H1 (cell line): ENCODE data around the gene PIAS2. TPM values are rescaled to one million over a fixed set of nuclear protein-coding genes. Genes with fewer than 3 reads are reported as not detected.

Source experiments
- CTCF ChIA-PET: fragments of 300-600 bp; sonication (Branson Sonifier 250); formaldehyde crosslinking; loops from one replicate; lab custom pipeline; 2021; ENCODE audit not compliant: partially characterized antibody; lab: Charles Lee
- POLR2A ChIA-PET: fragments of 300-600 bp; sonication (Branson Sonifier 250); formaldehyde crosslinking; loops from one replicate; lab custom pipeline; 2021; ENCODE audit warnings: inconsistent platforms; ENCODE audit not compliant: partially characterized antibody; lab: Charles Lee
- DNase-seq, 2 experiments: peaks; one replicate each; pipeline versions ENCODE4 v3.0.0 to v3.0.0-alpha.2; 2010 to 2022; ENCODE audit warnings: low spot score in 2 of 2, low read depth in 1 of 2, mixed read lengths in 1 of 2
- FAIRE-seq: peaks from 2 replicates; lab custom pipeline; 2011; peaks lifted over from hg19 to GRCh38; lab: Jason Lieb, UNC
- H2AFZ ChIP-seq: 2 replicates; pipeline ENCODE4 v1.8.1; 2012; ENCODE audit warnings: low read length, inconsistent platforms
- H2AK5ac ChIP-seq: 2 replicates; pipeline ENCODE4 v1.6.1; 2013; ENCODE audit warnings: low read depth, low read length
- H2BK120ac ChIP-seq: replicated peaks from 2 replicates; pipeline ENCODE3; 2013; ENCODE audit warnings: low read depth, low read length, inconsistent platforms
- H2BK12ac ChIP-seq: 2 replicates; pipeline ENCODE4 v1.6.1; 2013; ENCODE audit warnings: low read depth, low read length
- H2BK15ac ChIP-seq: 2 replicates; pipeline ENCODE4 v1.6.1; 2013; ENCODE audit warnings: low read length
- H2BK20ac ChIP-seq: 2 replicates; pipeline ENCODE4 v1.6.1; 2013; ENCODE audit warnings: low read length
- H2BK5ac ChIP-seq: 2 replicates; pipeline ENCODE4 v1.6.1; 2013; ENCODE audit warnings: low read depth, low read length
- H3K14ac ChIP-seq: 2 replicates; pipeline ENCODE4 v1.6.1; 2013; ENCODE audit warnings: inconsistent platforms; ENCODE audit not compliant: insufficient read length
- H3K18ac ChIP-seq: 2 replicates; pipeline ENCODE4 v1.6.1; 2013; ENCODE audit warnings: low read length; ENCODE audit errors: extremely low read depth
- H3K23ac ChIP-seq: 2 replicates; pipeline ENCODE4 v1.6.1; 2013; ENCODE audit warnings: inconsistent platforms; ENCODE audit not compliant: insufficient read length
- H3K23me2 ChIP-seq: 2 replicates; pipeline ENCODE4 v1.6.1; 2013; ENCODE audit warnings: low read depth, low read length
- H3K27ac ChIP-seq: 2 replicates; pipeline ENCODE4 v1.6.1; 2011; ENCODE audit warnings: low read depth, low read length, inconsistent platforms
- H3K27me3 ChIP-seq, 4 experiments: replicated peaks in 1 of 4; 1 replicate in 1 of 4; 2 replicates in 3 of 4; pipeline versions ENCODE4 v1.6.1 to v1.8.1; 2011 to 2013; ENCODE audit warnings: low read length in 3 of 4, mild to moderate bottlenecking in 3 of 4, inconsistent platforms in 2 of 4, mixed read lengths in 2 of 4, moderate library complexity in 1 of 4; ENCODE audit not compliant: control insufficient read depth in 3 of 4, insufficient read depth in 3 of 4; ENCODE audit errors: extremely low read depth in 1 of 4
- H3K36me3 ChIP-seq, 4 experiments: 2 replicates each; pipeline versions ENCODE4 v1.6.1 to v1.8.1; 2011 to 2013; ENCODE audit warnings: mild to moderate bottlenecking in 4 of 4, low read length in 3 of 4, moderate library complexity in 2 of 4, control low read depth in 1 of 4, inconsistent platforms in 1 of 4; ENCODE audit not compliant: insufficient read depth in 4 of 4, control insufficient read depth in 2 of 4
- H3K4ac ChIP-seq: replicated peaks from 2 replicates; pipeline ENCODE3; 2013; ENCODE audit warnings: low read length, low read depth, mixed read lengths, inconsistent platforms; ENCODE audit not compliant: insufficient read length
- H3K4me1 ChIP-seq, 4 experiments: replicated peaks in 1 of 4; 1 replicate in 1 of 4; 2 replicates in 3 of 4; pipeline versions ENCODE4 v1.6.1 to v1.8.1; 2011 to 2013; ENCODE audit warnings: low read length in 3 of 4, inconsistent platforms in 2 of 4, mixed read lengths in 1 of 4; ENCODE audit not compliant: insufficient read depth in 4 of 4, control insufficient read depth in 3 of 4
- H3K4me2 ChIP-seq, 2 experiments: 2 replicates each; pipeline versions ENCODE4 v1.6.1 to v1.8.1; 2011 to 2013; ENCODE audit warnings: low read depth in 2 of 2, low read length in 2 of 2, control low read depth in 1 of 2, inconsistent platforms in 1 of 2, mild to moderate bottlenecking in 1 of 2; ENCODE audit not compliant: insufficient read depth in 1 of 2
- H3K4me3 ChIP-seq, 4 experiments: fragments of 200-600, 300-600 bp in 1 of 4; sonication (generic), shearing (Covaris generic), sonication (Bioruptor Twin) in 1 of 4; 2 replicates each; pipeline versions ENCODE4 v1.5.1 to v1.8.1; 2011 to 2016; ENCODE audit warnings: low read length in 4 of 4, low read depth in 3 of 4, control low read depth in 2 of 4, inconsistent platforms in 2 of 4, mild to moderate bottlenecking in 2 of 4, mixed read lengths in 1 of 4, moderate library complexity in 1 of 4; ENCODE audit not compliant: insufficient read depth in 2 of 4; ENCODE audit errors: extremely low read depth in 1 of 4
- H3K56ac ChIP-seq: replicated peaks from 2 replicates; pipeline ENCODE3; 2013; ENCODE audit warnings: low read depth, mild to moderate bottlenecking, mixed read lengths, low read length, inconsistent platforms; ENCODE audit not compliant: insufficient read length
- H3K79me1 ChIP-seq: 2 replicates; pipeline ENCODE4 v1.6.1; 2013; ENCODE audit warnings: low read depth, low read length, control low read depth
- H3K79me2 ChIP-seq, 2 experiments: 2 replicates each; pipeline versions ENCODE4 v1.6.1 to v1.8.1; 2012 to 2013; ENCODE audit warnings: low read length in 2 of 2, mild to moderate bottlenecking in 2 of 2, inconsistent platforms in 1 of 2; ENCODE audit not compliant: insufficient read depth in 2 of 2, control insufficient read depth in 1 of 2
- H3K9ac ChIP-seq, 4 experiments: replicated peaks in 1 of 4; 1 replicate in 1 of 4; 2 replicates in 3 of 4; pipeline versions ENCODE4 v1.6.1 to v1.8.1; 2011 to 2013; ENCODE audit warnings: low read depth in 3 of 4, low read length in 3 of 4, control low read depth in 2 of 4, mild to moderate bottlenecking in 2 of 4, moderate library complexity in 2 of 4, inconsistent platforms in 1 of 4; ENCODE audit errors: extremely low read depth in 1 of 4
- H3K9me3 ChIP-seq, 2 experiments: 2 replicates each; pipeline versions ENCODE4 v1.6.1 to v1.8.1; 2012 to 2013; ENCODE audit warnings: mild to moderate bottlenecking in 2 of 2, moderate library complexity in 2 of 2, control low read depth in 1 of 2, inconsistent platforms in 1 of 2, low read depth in 1 of 2, low read length in 1 of 2, mixed read lengths in 1 of 2; ENCODE audit not compliant: insufficient read depth in 2 of 2
- H4K20me1 ChIP-seq, 2 experiments: replicated peaks in 1 of 2; 2 replicates each; pipeline versions ENCODE3 to v1.8.1; 2011 to 2013; ENCODE audit warnings: inconsistent platforms in 2 of 2, low read length in 2 of 2, mild to moderate bottlenecking in 1 of 2; ENCODE audit not compliant: insufficient read depth in 2 of 2, control insufficient read depth in 1 of 2
- H4K5ac ChIP-seq: 2 replicates; pipeline ENCODE4 v1.6.1; 2013; ENCODE audit warnings: low read length, low read depth, mixed read lengths, inconsistent platforms; ENCODE audit not compliant: insufficient read length
- H4K8ac ChIP-seq: 2 replicates; pipeline ENCODE4 v1.8.0; 2013; ENCODE audit warnings: mild to moderate bottlenecking, moderate library complexity, low read length, inconsistent platforms; ENCODE audit not compliant: insufficient read depth; ENCODE audit errors: extremely low read depth
- H4K91ac ChIP-seq: replicated peaks from 2 replicates; pipeline ENCODE3; 2013; ENCODE audit warnings: low read length, mixed read lengths, inconsistent platforms; ENCODE audit not compliant: insufficient read length
- ASH2L ChIP-seq: fragments of 200-600, 300-600 bp; sonication (generic); IDR thresholded peaks from one replicate; pipeline ENCODE4 v1.7.1; 2017; ENCODE audit warnings: low read length
- CEBPB ChIP-seq: IDR thresholded peaks from 2 replicates; pipeline ENCODE4 v1.6.1; 2012; ENCODE audit warnings: low read depth, low read length
- EP300 ChIP-seq, 2 experiments: IDR thresholded peaks; 1 replicate in 1 of 2; 2 replicates in 1 of 2; pipeline ENCODE4 v1.6.1; 2011 to 2012; ENCODE audit warnings: low read depth in 2 of 2, low read length in 2 of 2, mild to moderate bottlenecking in 2 of 2, borderline replicate concordance in 1 of 2, inconsistent platforms in 1 of 2, moderate library complexity in 1 of 2
- EZH2 ChIP-seq: fragments of 200-600 bp; sonication (generic); IDR thresholded peaks from 2 replicates; pipeline ENCODE4 v1.7.1; 2012; ENCODE audit warnings: low read depth, mild to moderate bottlenecking, moderate library complexity, low read length, inconsistent platforms; ENCODE audit not compliant: severe bottlenecking
- FOSL1 ChIP-seq: IDR thresholded peaks from 2 replicates; pipeline ENCODE4 v1.6.1; 2011; ENCODE audit warnings: mild to moderate bottlenecking, low read depth, low read length, moderate library complexity; ENCODE audit not compliant: insufficient read depth
- HDAC6 ChIP-seq: IDR thresholded peaks from one replicate; pipeline ENCODE4 v1.7.1; 2012; ENCODE audit warnings: low read depth, mild to moderate bottlenecking, inconsistent platforms, low read length, moderate library complexity
- KDM1A ChIP-seq: fragments of 200-600, 300-600 bp; sonication (generic); IDR thresholded peaks from 2 replicates; pipeline ENCODE4 v1.7.1; 2016; ENCODE audit warnings: mild to moderate bottlenecking, low read length, borderline replicate concordance
- RNF2 ChIP-seq: fragments of 200-900, 300-1000 bp; sonication (generic); IDR thresholded peaks from 2 replicates; pipeline ENCODE4 v1.7.1; 2016; ENCODE audit warnings: borderline replicate concordance, low read depth, mild to moderate bottlenecking, antibody characterized with exemption, low read length; ENCODE audit not compliant: poor library complexity, severe bottlenecking; ENCODE audit errors: missing control alignments
- SUZ12 ChIP-seq: fragments of 200-600 bp; sonication (generic); IDR thresholded peaks from 2 replicates; pipeline ENCODE4 v1.6.1; 2012; ENCODE audit warnings: mild to moderate bottlenecking, inconsistent platforms, low read length, moderate library complexity, mixed read lengths
- TAF7 ChIP-seq: optimal IDR thresholded peaks from 2 replicates; pipeline ENCODE3; 2011; ENCODE audit warnings: low read depth, mild to moderate bottlenecking, inconsistent platforms, low read length, moderate library complexity, borderline replicate concordance
- YY1 ChIP-seq: IDR thresholded peaks from 2 replicates; pipeline ENCODE4 v1.6.1; 2011; ENCODE audit warnings: low read depth, mild to moderate bottlenecking, low read length
- WGBS, 2 experiments: shearing (Covaris generic) in 1 of 2; methylation state at CpG; one replicate each; pipeline versions ENCODE4 v1.1.6 to v1.1.7; 2013 to 2015; ENCODE audit warnings: low lambda C conversion rate in 2 of 2, mixed read lengths in 2 of 2, inconsistent platforms in 1 of 2, low coverage in 1 of 2, missing lambda C conversion rate in 1 of 2; ENCODE audit not compliant: insufficient replicate concordance in 2 of 2, insufficient coverage in 1 of 2, insufficient read length in 1 of 2; ENCODE audit errors: extremely low coverage in 1 of 2, missing lambda C conversion rate in 1 of 2; 5-methylcytosine and 5-hydroxymethylcytosine counted together
- polyA plus RNA-seq, 7 experiments: library from polyadenylated mRNA; depleted of rRNA in 3 of 7; stranded (reverse) in 5 of 7; unstranded in 2 of 7; fragments of >200 nt in 5 of 7; fragments of 200-250 nt in 2 of 7; gene quantifications; 1 replicate in 5 of 7; 2 replicates in 1 of 7; 4 replicates in 1 of 7; pipeline versions ENCODE4 v1.2.1 to v1.2.3, GENCODE V29; 2011 to 2013; ENCODE audit warnings: missing spikeins in 2 of 7, mixed read lengths in 2 of 7
- total RNA-seq: library from RNA; stranded (reverse); fragmentation: NEBNext Ultra II Directional; extraction: Animal tissue kit (Norgen Biotek cat#: 25700); gene quantifications from 2 replicates; pipeline ENCODE4 v1.2.1, GENCODE V29; 2021
- TF ChIP-seq, protein P1 (sequence below): IDR thresholded peaks from 2 replicates; pipeline ENCODE4 v1.6.1; 2012; ENCODE audit warnings: inconsistent platforms

The PIAS2 gene
- total and polyA plus RNA-seq, 2 of the 8 experiments (the other 6 are each of a cell fraction or from before 2014, with no cell fraction given): 20.1 to 53.9 TPM

DNA sequence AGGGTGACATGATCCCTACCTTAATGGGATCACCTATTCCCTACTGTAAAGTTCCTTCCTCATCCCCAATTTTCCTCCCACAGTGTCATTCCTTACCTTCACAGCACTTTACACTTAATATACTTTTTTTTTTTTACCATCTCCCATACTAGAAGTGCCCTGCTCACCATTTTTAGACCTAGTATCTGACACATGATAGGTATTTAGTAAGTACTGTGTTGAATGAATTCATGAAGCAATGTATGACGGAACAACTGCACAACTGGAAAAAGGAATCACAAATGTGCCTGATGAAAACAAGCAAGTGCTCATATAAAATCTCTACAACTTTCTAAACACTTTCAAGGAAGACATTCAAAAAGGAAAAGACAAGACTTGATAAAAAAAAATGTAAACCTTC, 83.4 kb downstream of the PIAS2 start:
- Histone ChIP-seq H2AK5ac (no peak overlapping the region), H3K23me2 (no peaks in the 10 kb centered on the region), H3K14ac (no peak overlapping the region), H2BK15ac (no peak overlapping the region), H3K4me2 (no peak overlapping the region), H4K20me1 (peaks cover 0 to 1% of the 10 kb centered on the region in 2 experiments), H3K4ac (no peak overlapping the region), H3K79me2 (no peaks in the 10 kb centered on the region), H3K27me3 (no peaks in the 10 kb centered on the region), H3K79me1 (no peaks in the 10 kb centered on the region), H2BK12ac (no peak overlapping the region), H2BK20ac (no peak overlapping the region), H4K91ac (no peak overlapping the region), H4K8ac (no peak overlapping the region), H3K56ac (no peak overlapping the region), H3K9ac (no peak overlapping the region), H3K18ac (no peak overlapping the region), H4K5ac (no peak overlapping the region), H3K4me1 (no peaks in the 10 kb centered on the region), H3K36me3 (peaks cover 0 to 25% (median 1%) of the 10 kb centered on the region in 4 experiments; a peak in 3 of 8 replicates), H3K23ac (no peak overlapping the region), H2AFZ (no peak overlapping the region), H3K9me3 (no peaks in the 10 kb centered on the region), H2BK120ac (no peak overlapping the region), H3K4me3 (no peak overlapping the region), H2BK5ac (no peak overlapping the region), H3K27ac (no peak overlapping the region)
- ChIA-PET CTCF (no interaction called here), POLR2A (no interaction called here)
- 85% methylated on average over 1 of the region's 1 CpG; no CpG with 5 or more reads in 1 of the 2 experiments for WGBS, 2 experiments
- FAIRE-seq (no peak), DNase-seq (no peak)
- no peak for TF ChIP-seq HDAC6
- TF ChIP-seq EZH2: no peak
- TF ChIP-seq KDM1A: no peak
- TF ChIP-seq, protein P1, sequence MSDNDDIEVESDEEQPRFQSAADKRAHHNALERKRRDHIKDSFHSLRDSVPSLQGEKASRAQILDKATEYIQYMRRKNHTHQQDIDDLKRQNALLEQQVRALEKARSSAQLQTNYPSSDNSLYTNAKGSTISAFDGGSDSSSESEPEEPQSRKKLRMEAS: no peak
- no peak for TF ChIP-seq FOSL1
- no peak for TF ChIP-seq SUZ12
- TF ChIP-seq YY1: no peak
- TF ChIP-seq ASH2L: no peak
- TF ChIP-seq TAF7: no peak
- no peak for TF ChIP-seq RNF2
- TF ChIP-seq EP300 (IDR thresholded peaks at IDR 0.05; ENCODE audit: borderline replicate concordance in 1 of 2, low read depth in 2 of 2, low read length in 2 of 2): no peak
- no peak for TF ChIP-seq CEBPB
